Peyer's patch (tissue), 4 donors: ENCODE measurements around the gene GNG7. TPM values are rescaled to one million over a fixed set of nuclear protein-coding genes. Genes with fewer than 3 reads are reported as not detected.
"Not testable (repeated sequence)": the region's sequence is repeated elsewhere in the genome, so short reads cannot be mapped to it uniquely, and the experiment has no call there.

Source experiments
- DNase-seq, 3 donors: peaks; one replicate each; pipeline ENCODE4 v3.0.0-alpha.2; 2017 to 2019
- H3K27ac ChIP-seq, 4 donors: fragments of 200-600 bp; sonication (generic); one replicate each; pipeline ENCODE4 v1.5.1; 2016 to 2019
- H3K27me3 ChIP-seq, 2 donors: fragments of 200-600 bp; sonication (generic); one replicate each; pipeline ENCODE4 v1.5.1; 2019
- H3K36me3 ChIP-seq, 3 donors: fragments of 200-600 bp; sonication (generic); one replicate each; pipeline ENCODE4 v1.5.1; 2016 to 2019
- H3K4me1 ChIP-seq, 4 donors: fragments of 200-600 bp; sonication (generic); one replicate each; pipeline ENCODE4 v1.5.1; 2016 to 2019
- H3K4me3 ChIP-seq, 4 donors: fragments of 200-600 bp; sonication (generic); 1 replicate in 3 of 4; 2 replicates in 1 of 4; pipeline ENCODE4 v1.5.1; 2016 to 2019; ENCODE audit warnings: mild to moderate bottlenecking in 1 of 4
- H3K9me3 ChIP-seq, 4 donors: fragments of 200-600 bp; sonication (generic); one replicate each; pipeline ENCODE4 v1.5.1; 2016 to 2019; ENCODE audit warnings: mild to moderate bottlenecking in 1 of 4
- CTCF ChIP-seq, 6 experiments: fragments of 450-650 bp in 4 of 6; fragments of 200-600 bp in 2 of 6; sonication (generic) in 1 of 6; IDR thresholded peaks; one replicate each; pipeline ENCODE4 v1.5.1; 2017 to 2019; ENCODE audit warnings: antibody characterized with exemption in 6 of 6, mild to moderate bottlenecking in 3 of 6, moderate library complexity in 1 of 6
- POLR2A ChIP-seq, 2 donors: fragments of 450-650 bp; IDR thresholded peaks; one replicate each; pipeline ENCODE4 v1.5.1; 2017; ENCODE audit warnings: antibody characterized with exemption in 2 of 2, mild to moderate bottlenecking in 2 of 2, moderate library complexity in 2 of 2
- total RNA-seq, 4 donors: library from RNA; depleted of rRNA; stranded (reverse); fragments of >200 nt; gene quantifications; one replicate each; pipeline ENCODE4 v1.1.0, GENCODE V29; 2016

GNG7 gene
- total RNA-seq, 4 donors from 2014 or later = 1.2 to 14.9 (median 2.0) TPM

- Histone ChIP-seq H3K27me3 (no peaks in the 10 kb centered on the region), H3K9me3 (no peaks in the 10 kb centered on the region), H3K4me3 (no peak overlapping the region), H3K27ac (no peak overlapping the region), H3K36me3 (no peaks in the 10 kb centered on the region), H3K4me1 (peaks cover 0 to 3% (median 0%) of the 10 kb centered on the region in 4 donors)
- DNase-seq = no peak
- TF ChIP-seq CTCF (IDR thresholded peaks at IDR 0.05) (no peak), POLR2A (IDR thresholded peaks at IDR 0.05) (no peak)
These were observed 233.2 kb downstream of the GNG7 start for GRCh38 chr19:2469102-2469914.

DNA sequence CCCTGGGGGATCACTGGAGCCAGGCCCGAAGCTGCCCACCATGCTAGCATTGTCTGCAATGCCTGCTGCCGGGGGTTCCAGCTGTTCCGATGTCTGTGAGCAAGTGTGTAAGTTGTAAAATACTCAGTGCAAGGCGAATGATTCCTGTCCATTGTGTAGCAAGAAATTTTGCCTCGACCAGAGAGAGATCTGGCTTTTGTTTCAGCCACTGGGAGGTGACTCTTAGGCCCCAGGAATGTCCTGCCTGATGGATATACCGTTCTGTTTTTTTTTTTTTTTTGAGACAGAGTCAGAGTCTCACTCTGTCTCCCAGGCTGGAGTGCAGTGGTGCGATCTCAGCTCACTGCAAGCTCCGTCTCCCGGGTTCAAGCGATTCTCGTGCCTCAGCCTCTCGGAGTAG is 233.9 kb downstream of the GNG7 start:
- no peak overlapping the region for H3K4me3 ChIP-seq
- DNase-seq = no peak
- no peaks in the 10 kb centered on the region for H3K9me3 ChIP-seq
- H3K36me3 ChIP-seq = no peaks in the 10 kb centered on the region
- TF ChIP-seq POLR2A (IDR thresholded peaks at IDR 0.05) (no peak), CTCF (IDR thresholded peaks at IDR 0.05) (no peak)
- H3K27ac ChIP-seq = no peak overlapping the region
- no peaks in the 10 kb centered on the region for H3K27me3 ChIP-seq
- no peaks in the 10 kb centered on the region for H3K4me1 ChIP-seq

GRCh38 chr19:2464389-2464788 is 238.1 kb downstream of the GNG7 start:
- Histone ChIP-seq H3K36me3 (no peaks in the 10 kb centered on the region), H3K4me3 (no peak overlapping the region), H3K27ac (no peak overlapping the region), H3K9me3 (no peaks in the 10 kb centered on the region), H3K4me1 (peaks cover 0 to 19% (median 7%) of the 10 kb centered on the region in 4 donors), H3K27me3 (no peaks in the 10 kb centered on the region)
- TF ChIP-seq POLR2A (IDR thresholded peaks at IDR 0.05) = no peak
- no peak for TF ChIP-seq CTCF (IDR thresholded peaks at IDR 0.05)
- DNase-seq = peak in 1 of 3 donors; percentile 63

DNA sequence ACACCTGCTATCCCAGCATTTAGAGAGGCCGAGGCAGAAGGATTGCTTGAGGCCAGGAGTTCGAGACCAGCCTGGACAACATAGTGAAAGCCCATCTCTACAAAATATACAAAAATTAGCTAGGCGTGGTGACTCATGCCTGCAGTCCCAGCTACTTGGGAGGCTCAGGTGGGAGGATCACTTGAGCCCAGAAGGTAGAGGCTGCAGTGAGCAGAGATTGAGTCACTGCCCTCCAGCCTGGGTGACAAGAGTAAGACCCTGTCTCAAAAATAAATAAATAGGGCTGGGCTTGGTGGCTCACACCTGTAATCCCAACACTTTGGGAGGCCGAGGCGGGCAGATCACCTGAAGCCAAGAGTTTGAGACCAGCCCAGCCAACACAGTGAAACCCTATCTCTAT is 238.8 kb downstream of the GNG7 start:
- H3K27me3 ChIP-seq, H3K36me3 ChIP-seq, H3K9me3 ChIP-seq, H3K4me3 ChIP-seq, DNase-seq, H3K27ac ChIP-seq: not testable (repeated sequence)
- H3K4me1 ChIP-seq = peaks cover 0 to 19% (median 7%) of the 10 kb centered on the region in 4 donors

DNA sequence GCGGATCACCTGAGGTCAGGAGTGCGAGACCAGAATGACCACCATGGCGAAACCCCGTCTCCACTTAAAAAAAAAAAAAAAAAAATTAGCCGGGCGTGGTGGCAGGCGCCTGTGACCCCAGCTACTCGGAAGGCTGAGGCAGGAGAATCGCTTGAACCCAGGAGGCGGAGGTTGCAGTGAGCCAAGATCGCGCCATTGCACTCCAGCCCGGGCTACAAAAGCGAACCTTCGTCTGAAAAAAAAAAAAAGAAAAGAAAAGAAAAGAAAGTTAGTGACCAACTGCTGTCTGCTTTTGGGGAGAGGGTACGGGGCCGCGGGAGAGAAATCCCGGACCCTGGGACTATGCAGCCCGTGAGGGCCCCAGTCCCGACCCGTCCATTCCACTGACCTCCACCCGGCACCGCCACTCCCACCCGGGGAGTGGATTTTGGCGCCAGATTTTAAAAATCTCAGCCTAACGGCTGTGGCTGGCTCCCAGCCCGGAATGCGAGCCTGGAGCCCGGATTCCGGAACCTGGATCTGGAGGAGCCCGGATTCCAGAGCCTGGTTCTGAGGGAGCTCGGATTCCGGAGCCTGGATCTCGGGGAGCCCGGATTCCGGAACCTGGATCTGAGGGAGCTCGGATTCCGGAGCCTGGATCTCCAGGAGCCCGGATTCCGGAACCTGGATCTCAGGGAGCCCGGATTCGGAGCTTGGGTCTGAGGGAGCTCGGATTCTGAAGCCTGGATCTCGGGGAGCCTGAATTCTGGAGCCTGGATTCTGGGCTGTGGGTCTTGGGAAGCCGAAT is 239.7 kb downstream of the GNG7 start:
- Histone ChIP-seq H3K4me3 (peak overlapping the region in 2 of 4 donors; percentile 15 to 58), H3K4me1 (peaks cover 0 to 19% (median 7%) of the 10 kb centered on the region in 4 donors), H3K27me3 (no peaks in the 10 kb centered on the region), H3K9me3 (no peaks in the 10 kb centered on the region), H3K36me3 (no peaks in the 10 kb centered on the region), H3K27ac (no peak overlapping the region)
- DNase-seq = peak in 2 of 3 donors; percentile 81
- TF ChIP-seq CTCF (IDR thresholded peaks at IDR 0.05) (no peak), POLR2A (IDR thresholded peaks at IDR 0.05) (peak in 1 of 2 donors; percentile 56)
